IMR-90 (cell line): ENCODE measurements around the gene SRSF12.
A peak's percentile ranks its signal among the peaks of the same experiment; 100 is the strongest.

Source experiments
- BHLHE40 ChIP-seq: fragments of 150-350 bp; IDR thresholded peaks from 2 replicates; pipeline ENCODE4 v1.6.1; 2016; ENCODE audit warnings: mild to moderate bottlenecking, low read depth, low read length
- CEBPB ChIP-seq: IDR thresholded peaks from 2 replicates; pipeline ENCODE4 v1.6.1; 2012; ENCODE audit warnings: low read depth, low read length, improper control_type of control experiment
- CHD1 ChIP-seq: IDR thresholded peaks from 2 replicates; pipeline ENCODE4 v1.6.1; 2012; ENCODE audit warnings: low read depth, low read length, improper control_type of control experiment
- MXI1 ChIP-seq: IDR thresholded peaks from 2 replicates; pipeline ENCODE4 v1.6.1; 2012; ENCODE audit warnings: low read depth, mild to moderate bottlenecking, low read length, moderate library complexity, borderline replicate concordance
- POLR2A ChIP-seq: IDR thresholded peaks from 2 replicates; pipeline ENCODE4 v1.6.1; 2012; ENCODE audit warnings: mild to moderate bottlenecking, low read depth, low read length
- RAD21 ChIP-seq: IDR thresholded peaks from 2 replicates; pipeline ENCODE4 v1.6.1; 2012; ENCODE audit warnings: low read length, improper control_type of control experiment
- RFX5 ChIP-seq: IDR thresholded peaks from 2 replicates; pipeline ENCODE4 v1.8.0; 2012; ENCODE audit warnings: low read depth, mild to moderate bottlenecking, low read length, moderate library complexity
- SMC3 ChIP-seq: fragments of 150-350 bp; IDR thresholded peaks from 2 replicates; pipeline ENCODE4 v1.6.1; 2016; ENCODE audit warnings: low read depth, mild to moderate bottlenecking, antibody characterized with exemption, low read length, moderate library complexity
- TF ChIP-seq, protein P1 (sequence below): conservative IDR thresholded peaks from 2 replicates; pipeline ENCODE4 v1.5.1; 2012; ENCODE audit warnings: mild to moderate bottlenecking, low read depth, low read length, improper control_type of control experiment

DNA sequence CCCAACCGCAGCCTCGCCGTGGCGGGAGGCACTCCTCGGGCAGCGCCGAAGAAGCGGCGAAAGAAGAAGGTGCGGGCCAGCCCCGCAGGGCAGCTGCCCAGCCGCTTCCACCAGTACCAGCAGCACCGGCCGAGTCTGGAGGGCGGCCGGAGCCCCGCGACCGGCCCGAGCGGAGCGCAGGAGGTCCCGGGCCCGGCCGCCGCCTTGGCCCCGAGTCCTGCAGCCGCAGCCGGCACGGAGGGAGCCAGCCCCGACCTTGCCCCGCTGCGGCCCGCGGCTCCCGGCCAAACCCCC lies 36.8 kb downstream of the SRSF12 start:
- TF ChIP-seq POLR2A (no peak), SMC3 (no peak), RFX5 (no peak), MXI1 (no peak), CEBPB (no peak), RAD21 (no peak), BHLHE40 (no peak), CHD1 (no peak)
- TF ChIP-seq, protein P1, sequence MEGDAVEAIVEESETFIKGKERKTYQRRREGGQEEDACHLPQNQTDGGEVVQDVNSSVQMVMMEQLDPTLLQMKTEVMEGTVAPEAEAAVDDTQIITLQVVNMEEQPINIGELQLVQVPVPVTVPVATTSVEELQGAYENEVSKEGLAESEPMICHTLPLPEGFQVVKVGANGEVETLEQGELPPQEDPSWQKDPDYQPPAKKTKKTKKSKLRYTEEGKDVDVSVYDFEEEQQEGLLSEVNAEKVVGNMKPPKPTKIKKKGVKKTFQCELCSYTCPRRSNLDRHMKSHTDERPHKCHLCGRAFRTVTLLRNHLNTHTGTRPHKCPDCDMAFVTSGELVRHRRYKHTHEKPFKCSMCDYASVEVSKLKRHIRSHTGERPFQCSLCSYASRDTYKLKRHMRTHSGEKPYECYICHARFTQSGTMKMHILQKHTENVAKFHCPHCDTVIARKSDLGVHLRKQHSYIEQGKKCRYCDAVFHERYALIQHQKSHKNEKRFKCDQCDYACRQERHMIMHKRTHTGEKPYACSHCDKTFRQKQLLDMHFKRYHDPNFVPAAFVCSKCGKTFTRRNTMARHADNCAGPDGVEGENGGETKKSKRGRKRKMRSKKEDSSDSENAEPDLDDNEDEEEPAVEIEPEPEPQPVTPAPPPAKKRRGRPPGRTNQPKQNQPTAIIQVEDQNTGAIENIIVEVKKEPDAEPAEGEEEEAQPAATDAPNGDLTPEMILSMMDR: 0 out of 2 replicates have a peak, but pooled peaks have one; percentile 4
